HEK293T (cell line): ENCODE measurements around the gene SRPK3.

Source experiments
- ARNT ChIP-seq: fragments of 450-650 bp; IDR thresholded peaks from 2 replicates; pipeline ENCODE4 v1.6.1; 2017; ENCODE audit warnings: mild to moderate bottlenecking
- BHLHE40 ChIP-seq: fragments of 450-650 bp; IDR thresholded peaks from 2 replicates; pipeline ENCODE4 v1.6.1; 2016; ENCODE audit warnings: mild to moderate bottlenecking, moderate library complexity, borderline replicate concordance
- CTBP1 ChIP-seq: fragments of 450-650 bp; IDR thresholded peaks from 2 replicates; pipeline ENCODE4 v1.6.1; 2016; ENCODE audit warnings: borderline replicate concordance
- ELF4 ChIP-seq: fragments of 450-650 bp; IDR thresholded peaks from 2 replicates; pipeline ENCODE4 v1.6.1; 2017; ENCODE audit warnings: antibody characterized with exemption
- FOXA1 ChIP-seq: fragments of 450-650 bp; IDR thresholded peaks from 2 replicates; pipeline ENCODE4 v1.6.1; 2016; ENCODE audit warnings: mild to moderate bottlenecking
- FOXK2 ChIP-seq: fragments of 450-650 bp; IDR thresholded peaks from 2 replicates; pipeline ENCODE4 v1.6.1; 2016; ENCODE audit warnings: mild to moderate bottlenecking
- FOXM1 ChIP-seq: fragments of 450-650 bp; IDR thresholded peaks from 2 replicates; pipeline ENCODE4 v1.6.1; 2017; ENCODE audit warnings: mild to moderate bottlenecking, borderline replicate concordance
- L3MBTL2 ChIP-seq: fragments of 450-650 bp; conservative IDR thresholded peaks from 2 replicates; pipeline ENCODE4 v1.6.1; 2016; ENCODE audit warnings: mild to moderate bottlenecking
- NFRKB ChIP-seq: fragments of 450-650 bp; IDR thresholded peaks from 2 replicates; pipeline ENCODE4 v1.6.1; 2016; ENCODE audit warnings: mild to moderate bottlenecking, moderate library complexity
- SP1 ChIP-seq: fragments of 450-650 bp; IDR thresholded peaks from 2 replicates; pipeline ENCODE4 v1.6.1; 2017
- SUZ12 ChIP-seq: fragments of 450-650 bp; IDR thresholded peaks from 2 replicates; pipeline ENCODE4 v1.6.1; 2016; ENCODE audit warnings: mild to moderate bottlenecking
- ZNF384 ChIP-seq: fragments of 450-650 bp; IDR thresholded peaks from 2 replicates; pipeline ENCODE4 v1.6.1; 2016
- TF ChIP-seq, protein P1 (sequence below): fragments of 450-650 bp; IDR thresholded peaks from 2 replicates; pipeline ENCODE4 v1.6.1; 2016

DNA sequence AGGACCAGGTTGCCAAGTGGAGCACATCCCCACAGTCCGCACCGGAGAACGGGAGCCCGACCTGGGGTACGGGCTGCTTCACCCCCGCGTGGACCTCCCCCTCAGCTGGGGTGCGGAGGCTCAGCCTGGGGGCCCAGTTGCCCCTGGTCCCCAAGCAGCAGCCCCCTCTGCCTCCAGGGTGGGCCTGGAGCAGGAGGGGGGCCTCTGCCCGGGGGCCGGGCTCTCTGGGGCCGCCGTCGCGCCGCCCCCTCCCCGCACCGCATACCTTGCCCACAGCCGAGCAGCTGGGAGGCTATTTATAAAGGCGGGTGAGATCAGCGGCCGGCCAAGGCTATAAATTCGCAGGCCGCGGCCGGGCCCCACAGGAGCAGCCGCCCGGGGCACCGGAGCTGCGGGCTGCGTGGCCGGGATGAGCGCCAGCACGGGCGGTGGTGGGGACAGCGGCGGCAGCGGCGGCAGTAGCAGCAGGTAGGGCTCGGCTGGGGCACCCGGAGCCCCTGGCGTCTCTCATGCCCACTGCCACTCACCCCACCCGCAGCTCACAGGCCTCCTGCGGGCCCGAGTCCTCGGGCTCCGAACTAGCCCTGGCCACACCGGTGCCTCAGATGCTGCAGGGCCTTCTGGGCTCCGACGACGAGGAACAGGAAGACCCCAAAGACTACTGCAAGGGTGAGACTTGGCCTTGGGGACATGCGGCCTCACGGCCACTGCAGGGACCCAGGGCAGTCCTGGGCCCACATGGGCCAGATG lies at the start of gene SRPK3:
- TF ChIP-seq BHLHE40, result no peak
- TF ChIP-seq ELF4, result no peak
- TF ChIP-seq NFRKB, result no peak
- TF ChIP-seq, protein P1, sequence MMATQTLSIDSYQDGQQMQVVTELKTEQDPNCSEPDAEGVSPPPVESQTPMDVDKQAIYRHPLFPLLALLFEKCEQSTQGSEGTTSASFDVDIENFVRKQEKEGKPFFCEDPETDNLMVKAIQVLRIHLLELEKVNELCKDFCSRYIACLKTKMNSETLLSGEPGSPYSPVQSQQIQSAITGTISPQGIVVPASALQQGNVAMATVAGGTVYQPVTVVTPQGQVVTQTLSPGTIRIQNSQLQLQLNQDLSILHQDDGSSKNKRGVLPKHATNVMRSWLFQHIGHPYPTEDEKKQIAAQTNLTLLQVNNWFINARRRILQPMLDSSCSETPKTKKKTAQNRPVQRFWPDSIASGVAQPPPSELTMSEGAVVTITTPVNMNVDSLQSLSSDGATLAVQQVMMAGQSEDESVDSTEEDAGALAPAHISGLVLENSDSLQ, result no peak
- TF ChIP-seq FOXM1, result no peak
- no peak for TF ChIP-seq FOXA1
- no peak for TF ChIP-seq ARNT
- TF ChIP-seq SP1, result no peak
- no peak for TF ChIP-seq SUZ12
- TF ChIP-seq ZNF384, result no peak
- no peak for TF ChIP-seq FOXK2
- TF ChIP-seq CTBP1, result no peak
- TF ChIP-seq L3MBTL2, result no peak
